Nephron (organoid): ENCODE data around the gene ZNF12.
"Not testable (repeated sequence)": the region's sequence is repeated elsewhere in the genome, so short reads cannot be mapped to it uniquely, and the experiment has no call there.

Experiments
- H3K27ac Mint-ChIP-seq, 3 experiments: 2 replicates each; pipeline ENCODE4 v1.8.0; 2020; ENCODE audit warnings: mixed read lengths in 3 of 3, mild to moderate bottlenecking in 2 of 3, moderate library complexity in 1 of 3
- H3K27me3 Mint-ChIP-seq: 2 replicates; pipeline ENCODE4 v1.8.0; 2021; ENCODE audit warnings: low read depth, mild to moderate bottlenecking, moderate library complexity, mixed read lengths
- H3K36me3 Mint-ChIP-seq: 2 replicates; pipeline ENCODE4 v1.8.0; 2020; ENCODE audit warnings: low read depth, mixed read lengths
- H3K4me1 Mint-ChIP-seq: 2 replicates; pipeline ENCODE4 v1.8.0; 2020; ENCODE audit warnings: mixed read lengths
- H3K4me3 Mint-ChIP-seq, 3 experiments: 2 replicates each; pipeline ENCODE4 v1.8.0; 2020; ENCODE audit warnings: mild to moderate bottlenecking in 3 of 3, mixed read lengths in 3 of 3, moderate library complexity in 2 of 3
- H3K9me3 Mint-ChIP-seq: 2 replicates; pipeline ENCODE4 v1.8.0; 2020; ENCODE audit warnings: mixed read lengths
- TF ChIP-seq, protein P1 (sequence below), 3 experiments: fragments of 200-600 bp; sonication (generic); IDR thresholded peaks; one replicate each; pipeline ENCODE4 v1.5.0; 2021; ENCODE audit warnings: antibody characterized with exemption in 3 of 3; ENCODE audit not compliant: unreplicated experiment in 3 of 3

ZNF12 gene

DNA sequence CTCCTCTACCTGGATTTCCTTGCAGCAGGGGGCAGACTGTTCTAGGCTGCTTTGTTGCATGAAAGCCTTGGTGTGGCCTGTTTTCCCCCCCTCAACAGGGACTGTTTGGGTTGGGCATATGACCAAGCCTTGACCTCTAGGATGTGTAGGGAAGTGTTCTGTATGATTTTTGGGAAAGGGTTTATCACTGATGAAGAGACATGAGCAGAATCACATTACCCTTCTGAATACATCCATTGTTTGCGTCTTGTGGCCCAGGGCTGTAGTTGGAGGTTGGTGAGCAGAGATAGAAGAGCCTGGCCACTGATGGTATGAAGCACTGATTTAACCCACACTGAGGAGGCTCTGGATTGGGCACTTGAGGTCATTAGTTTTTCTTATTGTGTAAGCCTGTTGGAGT, 26.6 kb downstream of the ZNF12 start:
- TF ChIP-seq, protein P1, sequence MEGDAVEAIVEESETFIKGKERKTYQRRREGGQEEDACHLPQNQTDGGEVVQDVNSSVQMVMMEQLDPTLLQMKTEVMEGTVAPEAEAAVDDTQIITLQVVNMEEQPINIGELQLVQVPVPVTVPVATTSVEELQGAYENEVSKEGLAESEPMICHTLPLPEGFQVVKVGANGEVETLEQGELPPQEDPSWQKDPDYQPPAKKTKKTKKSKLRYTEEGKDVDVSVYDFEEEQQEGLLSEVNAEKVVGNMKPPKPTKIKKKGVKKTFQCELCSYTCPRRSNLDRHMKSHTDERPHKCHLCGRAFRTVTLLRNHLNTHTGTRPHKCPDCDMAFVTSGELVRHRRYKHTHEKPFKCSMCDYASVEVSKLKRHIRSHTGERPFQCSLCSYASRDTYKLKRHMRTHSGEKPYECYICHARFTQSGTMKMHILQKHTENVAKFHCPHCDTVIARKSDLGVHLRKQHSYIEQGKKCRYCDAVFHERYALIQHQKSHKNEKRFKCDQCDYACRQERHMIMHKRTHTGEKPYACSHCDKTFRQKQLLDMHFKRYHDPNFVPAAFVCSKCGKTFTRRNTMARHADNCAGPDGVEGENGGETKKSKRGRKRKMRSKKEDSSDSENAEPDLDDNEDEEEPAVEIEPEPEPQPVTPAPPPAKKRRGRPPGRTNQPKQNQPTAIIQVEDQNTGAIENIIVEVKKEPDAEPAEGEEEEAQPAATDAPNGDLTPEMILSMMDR (IDR thresholded peaks at IDR 0.05; ENCODE audit: unreplicated experiment in 3 of 3) = no peak
- no peaks in the 10 kb centered on the region for H3K4me1 Mint-ChIP-seq
- no peak overlapping the region for H3K4me3 Mint-ChIP-seq
- H3K27me3 Mint-ChIP-seq = no peaks in the 10 kb centered on the region
- no peak overlapping the region for H3K27ac Mint-ChIP-seq
- H3K36me3 Mint-ChIP-seq = peaks cover 38% of the 10 kb centered on the region
- peaks cover 81% of the 10 kb centered on the region for H3K9me3 Mint-ChIP-seq

DNA sequence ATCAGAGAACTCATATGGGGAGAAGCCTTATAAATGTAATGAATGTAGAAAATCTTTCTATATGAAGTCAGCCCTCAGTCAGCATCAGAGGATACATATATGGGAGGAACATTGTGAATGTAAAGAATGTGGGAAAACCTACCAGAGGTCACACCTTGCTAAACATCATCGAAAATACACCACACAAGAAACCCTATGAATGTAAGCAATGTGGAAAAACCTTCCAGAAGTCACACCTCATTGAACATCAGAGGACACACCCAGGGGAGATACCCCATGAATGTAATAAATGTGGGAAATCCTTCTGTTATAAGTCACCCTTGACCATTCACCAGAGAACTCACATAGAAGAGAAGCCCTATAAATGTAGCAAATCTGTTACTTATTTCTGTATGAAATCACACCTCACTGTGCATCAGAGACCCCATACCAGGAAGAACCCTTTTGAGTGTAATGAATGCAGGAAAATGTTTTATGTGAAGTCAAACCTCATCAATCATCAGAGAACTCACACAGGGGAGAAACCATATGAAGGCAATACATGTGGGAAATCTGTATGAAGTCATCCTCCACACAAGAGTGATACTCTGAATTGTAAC, 30.8 kb downstream of the ZNF12 start:
- no peak overlapping the region for H3K4me3 Mint-ChIP-seq
- no peaks in the 10 kb centered on the region for H3K27me3 Mint-ChIP-seq
- no peak overlapping the region for H3K27ac Mint-ChIP-seq
- peaks cover 73% of the 10 kb centered on the region for H3K9me3 Mint-ChIP-seq
- H3K36me3 Mint-ChIP-seq = peaks cover 60% of the 10 kb centered on the region
- TF ChIP-seq, protein P1 (IDR thresholded peaks at IDR 0.05; ENCODE audit: unreplicated experiment in 3 of 3) = no peak
- H3K4me1 Mint-ChIP-seq = no peaks in the 10 kb centered on the region

GRCh38 chr7:6670851-6671250, 35.9 kb downstream of the ZNF12 start:
- peaks cover 68% of the 10 kb centered on the region for H3K36me3 Mint-ChIP-seq
- H3K4me1 Mint-ChIP-seq, H3K4me3 Mint-ChIP-seq, H3K27me3 Mint-ChIP-seq, H3K27ac Mint-ChIP-seq: not testable (repeated sequence)
- H3K9me3 Mint-ChIP-seq = peaks cover 64% of the 10 kb centered on the region

- Mint-ChIP-seq H3K9me3 (peaks cover 13% of the 10 kb centered on the region), H3K4me1 (peaks cover 6% of the 10 kb centered on the region), H3K36me3 (peaks cover 30% of the 10 kb centered on the region), H3K27ac (no peak overlapping the region), H3K27me3 (peaks cover 4% of the 10 kb centered on the region), H3K4me3 (no peak overlapping the region)
- TF ChIP-seq, protein P1 (IDR thresholded peaks at IDR 0.05; ENCODE audit: unreplicated experiment in 3 of 3) = no peak
These were observed 48.0 kb downstream of the ZNF12 start for GRCh38 chr7:6658618-6659345.

GRCh38 chr7:6656413-6656812, 50.3 kb downstream of the ZNF12 start:
- H3K4me1 Mint-ChIP-seq = peaks cover 6% of the 10 kb centered on the region
- no peak overlapping the region for H3K4me3 Mint-ChIP-seq
- peaks cover 11% of the 10 kb centered on the region for H3K9me3 Mint-ChIP-seq
- TF ChIP-seq, protein P1 (IDR thresholded peaks at IDR 0.05; ENCODE audit: unreplicated experiment in 3 of 3) = no peak
- H3K27ac Mint-ChIP-seq = no peak overlapping the region
- peaks cover 39% of the 10 kb centered on the region for H3K36me3 Mint-ChIP-seq
- peaks cover under 1% of the 10 kb centered on the region for H3K27me3 Mint-ChIP-seq

- peaks cover 6% of the 10 kb centered on the region for H3K4me1 Mint-ChIP-seq
- TF ChIP-seq, protein P1 (IDR thresholded peaks at IDR 0.05; ENCODE audit: unreplicated experiment in 3 of 3) = no peak
- peaks cover 45% of the 10 kb centered on the region for H3K36me3 Mint-ChIP-seq
- no peak overlapping the region for H3K27ac Mint-ChIP-seq
- H3K9me3 Mint-ChIP-seq = peaks cover 15% of the 10 kb centered on the region
- no peak overlapping the region for H3K4me3 Mint-ChIP-seq
- no peaks in the 10 kb centered on the region for H3K27me3 Mint-ChIP-seq
These were observed 50.9 kb downstream of the ZNF12 start for GRCh38 chr7:6655636-6656385.
